ENCODE results near the gene PIRT.

Gene PIRT

DNA sequence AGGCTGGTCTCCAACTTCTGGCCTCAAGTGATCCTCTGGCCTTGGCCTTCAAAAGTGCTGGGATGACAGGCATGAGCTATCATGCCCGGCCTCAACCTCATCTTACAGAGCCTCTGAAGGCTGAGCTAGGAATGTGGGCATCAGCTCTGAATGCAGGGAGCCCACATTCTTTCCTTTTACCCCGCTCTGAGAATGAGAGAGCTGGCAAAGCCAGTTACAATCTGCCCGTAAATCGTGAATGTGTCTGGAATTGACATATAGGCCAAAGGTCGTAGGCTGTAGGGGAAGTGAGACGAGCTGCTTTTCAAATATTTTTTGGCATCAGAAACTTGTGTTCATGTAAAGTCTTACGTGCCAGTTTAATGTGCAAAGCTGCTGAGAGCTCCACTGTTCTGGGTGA is 38.5 kb downstream of the PIRT start:
- no peak overlapping the region for H3K4me3 Mint-ChIP-seq
- H3K27me3 Mint-ChIP-seq (ENCODE audit: low read depth, poor library complexity) = peaks cover 5% of the 10 kb centered on the region
- H3K27ac Mint-ChIP-seq = no peak overlapping the region
- H3K9me3 Mint-ChIP-seq = peaks cover 4% of the 10 kb centered on the region
- no peak for DNase-seq
- H3K36me3 Mint-ChIP-seq (ENCODE audit: low read depth) = no peaks in the 10 kb centered on the region
- peaks cover 9% of the 10 kb centered on the region for H3K4me1 Mint-ChIP-seq
- TF ChIP-seq, protein P1, sequence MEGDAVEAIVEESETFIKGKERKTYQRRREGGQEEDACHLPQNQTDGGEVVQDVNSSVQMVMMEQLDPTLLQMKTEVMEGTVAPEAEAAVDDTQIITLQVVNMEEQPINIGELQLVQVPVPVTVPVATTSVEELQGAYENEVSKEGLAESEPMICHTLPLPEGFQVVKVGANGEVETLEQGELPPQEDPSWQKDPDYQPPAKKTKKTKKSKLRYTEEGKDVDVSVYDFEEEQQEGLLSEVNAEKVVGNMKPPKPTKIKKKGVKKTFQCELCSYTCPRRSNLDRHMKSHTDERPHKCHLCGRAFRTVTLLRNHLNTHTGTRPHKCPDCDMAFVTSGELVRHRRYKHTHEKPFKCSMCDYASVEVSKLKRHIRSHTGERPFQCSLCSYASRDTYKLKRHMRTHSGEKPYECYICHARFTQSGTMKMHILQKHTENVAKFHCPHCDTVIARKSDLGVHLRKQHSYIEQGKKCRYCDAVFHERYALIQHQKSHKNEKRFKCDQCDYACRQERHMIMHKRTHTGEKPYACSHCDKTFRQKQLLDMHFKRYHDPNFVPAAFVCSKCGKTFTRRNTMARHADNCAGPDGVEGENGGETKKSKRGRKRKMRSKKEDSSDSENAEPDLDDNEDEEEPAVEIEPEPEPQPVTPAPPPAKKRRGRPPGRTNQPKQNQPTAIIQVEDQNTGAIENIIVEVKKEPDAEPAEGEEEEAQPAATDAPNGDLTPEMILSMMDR (IDR thresholded peaks at IDR 0.05) = no peak

- Mint-ChIP-seq H3K36me3 (ENCODE audit: low read depth) (no peaks in the 10 kb centered on the region), H3K27me3 (ENCODE audit: low read depth, poor library complexity) (no peaks in the 10 kb centered on the region), H3K4me1 (peaks cover 9% of the 10 kb centered on the region), H3K9me3 (peaks cover 4% of the 10 kb centered on the region), H3K27ac (no peak overlapping the region), H3K4me3 (no peak overlapping the region)
- DNase-seq = no peak
- TF ChIP-seq, protein P1 (IDR thresholded peaks at IDR 0.05) = no peak
Measured at GRCh38 chr17:10798910-10799309, 39.0 kb downstream of the PIRT start.

- Mint-ChIP-seq H3K4me3 (no peak overlapping the region), H3K9me3 (peaks cover 4% of the 10 kb centered on the region), H3K27ac (no peak overlapping the region), H3K36me3 (ENCODE audit: low read depth) (no peaks in the 10 kb centered on the region), H3K4me1 (peaks cover 9% of the 10 kb centered on the region), H3K27me3 (ENCODE audit: low read depth, poor library complexity) (peaks cover 3% of the 10 kb centered on the region)
- DNase-seq = no peak
- TF ChIP-seq, protein P1 (IDR thresholded peaks at IDR 0.05) = no peak
Measured at GRCh38 chr17:10798332-10798749, 39.5 kb downstream of the PIRT start.

DNA sequence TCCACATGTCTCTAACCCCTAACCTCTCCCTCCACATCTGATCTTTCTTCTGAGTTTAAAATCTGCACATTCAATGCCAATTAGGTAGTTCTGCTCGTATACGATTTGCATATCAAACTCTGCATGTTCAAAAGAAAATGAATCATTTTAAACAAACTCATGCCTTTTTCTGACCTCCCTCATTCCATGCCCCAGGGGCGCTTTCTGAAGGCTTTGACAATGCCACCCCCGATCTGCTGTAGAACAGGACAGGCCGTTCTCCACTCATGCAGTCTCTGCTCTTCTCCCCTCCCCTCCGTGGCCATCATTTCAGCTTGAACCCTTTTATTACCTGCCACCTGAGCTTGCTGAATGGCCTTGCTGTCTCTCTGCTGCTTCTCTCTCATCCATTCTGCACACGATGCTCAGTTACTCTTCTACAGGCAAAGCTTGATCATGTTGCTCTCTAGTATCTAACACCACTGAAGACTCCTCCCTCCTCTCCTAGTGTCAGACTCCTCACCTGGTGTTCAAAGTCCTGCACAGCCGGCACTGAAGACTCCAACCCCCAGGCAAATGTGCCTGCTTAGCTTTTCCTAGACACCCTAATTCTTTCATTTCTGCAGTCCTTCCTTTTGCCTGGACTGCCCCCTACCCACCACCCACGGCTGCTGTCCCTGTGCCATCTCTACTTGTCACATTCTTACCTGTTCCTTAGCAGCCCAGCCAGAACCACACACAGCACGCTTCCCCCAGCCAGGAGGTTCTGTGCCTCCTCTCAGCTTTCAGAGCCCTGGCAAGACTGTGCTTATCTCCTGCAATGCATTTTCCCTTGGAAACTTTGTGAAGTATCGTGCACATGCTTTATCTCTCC is 40.2 kb downstream of the PIRT start:
- Mint-ChIP-seq H3K9me3 (peaks cover 4% of the 10 kb centered on the region), H3K36me3 (ENCODE audit: low read depth) (no peaks in the 10 kb centered on the region), H3K27ac (no peak overlapping the region), H3K4me1 (peaks cover 9% of the 10 kb centered on the region), H3K4me3 (no peak overlapping the region), H3K27me3 (ENCODE audit: low read depth, poor library complexity) (peaks cover 3% of the 10 kb centered on the region)
- TF ChIP-seq, protein P1 (IDR thresholded peaks at IDR 0.05) = no peak
- DNase-seq = no peak

DNA sequence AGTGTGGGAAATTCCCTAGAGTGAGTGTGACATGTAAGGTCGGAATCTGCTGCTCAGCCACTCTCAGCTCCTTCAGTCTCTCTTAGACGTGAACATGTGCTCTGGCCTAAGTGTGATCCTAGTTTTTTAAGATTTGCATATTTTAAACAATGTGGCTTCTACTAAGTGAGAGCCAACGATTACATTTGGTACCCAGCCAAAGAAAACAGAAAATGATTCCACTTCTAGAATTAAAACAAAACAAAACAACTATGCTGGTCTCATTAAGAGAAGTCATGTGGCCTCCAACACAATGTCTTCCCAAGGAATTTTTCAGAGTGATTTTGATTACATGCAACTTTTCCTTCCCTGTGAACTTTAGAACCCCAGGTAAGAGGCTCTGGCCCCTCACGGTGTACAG is 44.1 kb downstream of the PIRT start:
- H3K4me1 Mint-ChIP-seq = peaks cover 26% of the 10 kb centered on the region
- no peak overlapping the region for H3K4me3 Mint-ChIP-seq
- no peak overlapping the region for H3K27ac Mint-ChIP-seq
- no peaks in the 10 kb centered on the region for H3K36me3 Mint-ChIP-seq (ENCODE audit: low read depth)
- H3K9me3 Mint-ChIP-seq = no peaks in the 10 kb centered on the region
- no peak for DNase-seq
- H3K27me3 Mint-ChIP-seq (ENCODE audit: low read depth, poor library complexity) = peaks cover 5% of the 10 kb centered on the region
- TF ChIP-seq, protein P1 (IDR thresholded peaks at IDR 0.05) = no peak

DNA sequence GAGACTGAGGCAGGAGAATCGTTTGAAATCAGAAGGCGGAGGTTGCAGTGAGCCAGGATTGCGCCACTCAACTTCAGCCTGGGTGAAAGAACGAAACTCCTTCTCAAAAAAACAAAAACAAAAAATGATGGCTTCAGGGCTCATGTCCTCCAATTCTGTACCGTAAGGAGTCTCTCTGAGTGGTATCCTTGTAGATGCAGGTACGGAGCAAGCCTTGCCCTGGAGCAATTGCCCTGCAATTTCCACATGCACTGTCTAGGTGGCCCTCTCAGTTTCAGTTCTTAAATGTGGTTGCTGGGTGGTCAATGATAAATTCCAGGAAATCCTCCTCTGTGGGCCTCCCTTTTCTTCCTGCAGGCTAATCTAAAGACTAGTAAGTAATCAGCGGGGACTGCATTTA is 44.6 kb downstream of the PIRT start:
- H3K4me3 Mint-ChIP-seq = no peak overlapping the region
- no peaks in the 10 kb centered on the region for H3K36me3 Mint-ChIP-seq (ENCODE audit: low read depth)
- no peaks in the 10 kb centered on the region for H3K9me3 Mint-ChIP-seq
- TF ChIP-seq, protein P1 (IDR thresholded peaks at IDR 0.05) = no peak
- H3K27me3 Mint-ChIP-seq (ENCODE audit: low read depth, poor library complexity) = peaks cover 7% of the 10 kb centered on the region
- H3K27ac Mint-ChIP-seq = no peak overlapping the region
- peaks cover 27% of the 10 kb centered on the region for H3K4me1 Mint-ChIP-seq
- no peak for DNase-seq
